22Rv1 (cell line): Measurements from ENCODE around the gene MANSC1.

ENCODE experiments used
- CTCF ChIP-seq: fragments of 450-650 bp; IDR thresholded peaks from 2 replicates; pipeline ENCODE4 v1.5.1; 2017; ENCODE audit warnings: mild to moderate bottlenecking
- ZFX ChIP-seq: fragments of 450-650 bp; IDR thresholded peaks from 2 replicates; pipeline ENCODE4 v1.6.1; 2017; ENCODE audit warnings: antibody characterized with exemption, borderline replicate concordance

- no peak for TF ChIP-seq CTCF
- TF ChIP-seq ZFX = no peak
Measured at GRCh38 chr12:12357719-12358461, 7.8 kb upstream of the MANSC1 start.
